NCI-H2227 treated with DMSO at 0.1 percent for 48 hours (cell line): ENCODE data around the gene UGT3A2.
"Not testable (repeated sequence)": the region's sequence is repeated elsewhere in the genome, so short reads cannot be mapped to it uniquely, and the experiment has no call there.

ENCODE experiments used
- DNase-seq: peaks from one replicate; lab custom pipeline; 2025; lab: John Stamatoyannopoulos, UW

The UGT3A2 gene

DNA sequence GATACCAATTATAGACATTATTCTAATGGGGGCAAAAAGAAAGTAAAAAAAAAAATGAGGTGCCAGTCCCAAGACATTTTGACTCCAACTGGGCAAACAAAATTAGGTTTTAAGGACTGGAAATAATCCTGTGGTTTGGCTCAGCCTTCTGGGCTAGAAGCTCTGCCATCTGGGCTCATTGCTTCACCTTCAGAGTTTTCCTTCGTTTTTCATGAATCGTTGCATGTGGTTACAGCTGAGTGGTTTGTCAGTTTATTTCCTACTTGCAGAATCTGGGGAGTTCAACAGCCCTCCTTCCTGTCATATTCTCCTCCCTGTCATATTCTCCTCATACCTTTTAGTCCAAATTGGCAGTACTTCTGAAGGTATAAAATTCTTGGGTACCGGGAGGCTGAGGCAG lies 12.0 kb downstream of the UGT3A2 start:
- DNase-seq, result no peak

- no peak for DNase-seq
Measured at GRCh38 chr5:36052538-36052937, 14.1 kb downstream of the UGT3A2 start.

DNA sequence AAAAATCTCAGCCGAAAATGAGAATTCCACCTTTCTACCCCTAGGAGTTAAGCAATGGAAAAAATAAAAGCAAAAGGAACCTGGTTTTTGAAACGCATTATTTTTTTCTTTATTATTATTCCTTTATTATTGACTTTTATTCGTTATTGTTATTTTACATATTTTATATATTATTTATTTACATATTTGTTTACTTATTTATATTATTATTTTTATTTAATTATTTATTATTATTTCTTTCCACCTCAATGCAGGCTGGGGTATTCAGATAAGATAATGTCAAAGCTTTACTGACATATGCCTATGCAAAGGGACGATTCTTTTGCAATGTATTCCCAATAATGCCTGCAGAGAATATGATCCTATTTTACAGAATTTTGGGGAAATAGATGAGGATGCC lies 16.7 kb downstream of the UGT3A2 start:
- DNase-seq, result no peak

- no peak for DNase-seq
Measured at GRCh38 chr5:36047384-36048160, 19.1 kb downstream of the UGT3A2 start.

DNA sequence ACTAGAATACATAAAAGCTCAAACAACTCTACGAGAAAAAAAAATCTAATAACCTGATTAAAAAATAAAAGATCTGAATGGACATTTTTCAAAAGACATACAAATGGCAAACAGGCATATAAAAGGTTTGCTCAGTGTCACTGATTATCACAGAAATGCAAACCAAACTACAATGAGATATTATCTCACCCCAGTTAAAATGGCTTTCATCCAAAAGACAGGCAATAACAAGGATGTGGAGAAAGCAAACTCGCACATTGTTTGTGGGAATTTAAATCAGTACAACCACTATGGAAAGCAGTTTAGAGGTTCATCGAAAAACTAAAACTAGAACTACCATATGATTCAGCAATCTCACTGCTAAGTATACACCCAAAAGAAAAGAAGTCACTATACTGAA lies 20.8 kb downstream of the UGT3A2 start:
- no peak for DNase-seq

- no peak for DNase-seq
Measured at GRCh38 chr5:36041537-36041845, 25.2 kb downstream of the UGT3A2 start.

DNA sequence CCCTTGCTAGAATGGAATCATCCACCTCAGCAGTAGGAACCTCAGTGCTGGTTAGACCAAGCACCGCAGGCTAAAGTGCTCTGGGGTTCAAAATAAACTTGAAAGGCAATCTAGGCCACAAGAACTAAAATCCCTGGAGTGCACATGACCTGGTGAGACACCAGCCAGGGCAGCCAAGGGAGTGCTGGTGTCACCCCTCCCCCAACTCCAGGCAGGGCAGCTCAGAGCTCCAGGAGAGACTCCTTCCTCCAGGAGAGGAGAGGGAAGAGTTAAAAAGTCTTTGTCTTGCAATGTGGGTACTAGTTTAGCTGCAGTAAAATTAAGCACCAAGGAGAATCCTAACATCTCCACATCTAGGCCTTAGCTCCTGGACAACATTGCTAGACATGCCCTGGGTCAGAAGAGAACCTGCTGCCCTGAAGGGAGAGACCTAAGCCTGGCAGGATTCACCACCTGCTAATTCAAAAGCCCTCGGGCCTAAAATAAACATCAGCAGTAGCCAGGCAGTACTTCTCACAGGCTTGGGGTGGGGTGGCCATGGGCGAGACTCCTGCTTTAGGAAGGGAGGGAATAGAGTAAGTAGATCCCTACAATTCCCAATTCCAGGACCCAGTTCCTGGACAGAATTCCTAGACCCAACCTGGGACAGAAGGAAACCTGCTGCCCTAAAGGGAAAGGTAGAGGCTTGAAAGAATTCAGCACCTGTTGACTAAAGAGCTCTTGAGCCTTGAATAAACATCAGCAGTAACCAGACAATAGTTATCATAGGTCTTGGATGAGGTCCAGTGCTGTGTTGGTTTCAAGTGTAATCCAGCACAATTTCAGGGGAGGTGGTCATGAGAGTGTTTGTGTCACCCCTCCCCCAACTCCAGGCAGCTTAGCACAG lies 25.8 kb downstream of the UGT3A2 start:
- DNase-seq, result no peak

DNA sequence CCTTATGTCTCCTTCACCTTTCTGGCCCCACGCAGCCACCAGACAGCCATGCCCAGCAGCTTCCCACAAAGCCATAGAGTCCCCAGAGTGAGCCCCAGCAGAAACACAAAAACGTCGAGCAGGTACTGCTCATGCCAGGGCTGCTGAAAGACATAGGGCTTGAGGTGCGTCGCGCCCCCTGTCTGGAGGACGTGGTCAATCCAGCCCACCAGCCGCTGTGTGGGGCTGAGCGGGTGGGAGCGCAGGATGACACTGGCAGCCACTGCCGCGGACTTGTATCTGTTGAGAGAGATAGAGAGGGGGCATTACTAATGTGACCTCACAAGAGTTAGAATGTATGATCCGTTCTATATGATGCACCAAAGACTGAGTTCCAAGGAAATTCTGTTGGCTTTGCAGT lies 31.0 kb downstream of the UGT3A2 start:
- DNase-seq, result no peak

- not testable (repeated sequence) for DNase-seq
Measured at GRCh38 chr5:36034536-36035134, 32.0 kb downstream of the UGT3A2 start.

GRCh38 chr5:36033486-36033885 lies 33.2 kb downstream of the UGT3A2 start:
- DNase-seq, result no peak

GRCh38 chr5:36033047-36033446 lies 33.6 kb downstream of the UGT3A2 start:
- DNase-seq, result no peak

DNA sequence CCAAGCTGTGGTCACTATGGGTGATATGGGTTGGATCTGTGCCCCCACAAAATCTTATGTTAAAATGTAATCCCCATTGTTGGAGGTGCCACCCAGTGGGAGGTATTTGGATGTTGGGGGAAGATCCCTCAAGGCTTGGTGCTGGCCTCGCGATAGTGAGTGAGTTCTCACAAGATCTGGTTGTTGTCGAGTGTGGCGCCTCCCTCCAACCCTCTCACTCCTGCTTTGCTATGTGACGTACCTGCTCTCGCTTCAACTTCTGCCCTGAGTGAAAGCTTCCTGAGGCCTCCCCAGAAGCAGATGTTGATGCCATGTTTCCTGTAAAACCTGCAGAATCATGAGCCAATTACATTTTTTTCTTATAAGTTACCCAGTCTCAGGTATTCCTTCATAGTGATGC lies 35.5 kb downstream of the UGT3A2 start:
- no peak for DNase-seq

- DNase-seq, result no peak
Measured at GRCh38 chr5:36029914-36030313, 36.8 kb downstream of the UGT3A2 start.

- DNase-seq, result no peak
Measured at GRCh38 chr5:36028816-36029465, 37.7 kb downstream of the UGT3A2 start.

GRCh38 chr5:36027711-36028110 lies 39.0 kb downstream of the UGT3A2 start:
- no peak for DNase-seq

GRCh38 chr5:36026706-36027465 lies 39.8 kb downstream of the UGT3A2 start:
- DNase-seq, result no peak

DNA sequence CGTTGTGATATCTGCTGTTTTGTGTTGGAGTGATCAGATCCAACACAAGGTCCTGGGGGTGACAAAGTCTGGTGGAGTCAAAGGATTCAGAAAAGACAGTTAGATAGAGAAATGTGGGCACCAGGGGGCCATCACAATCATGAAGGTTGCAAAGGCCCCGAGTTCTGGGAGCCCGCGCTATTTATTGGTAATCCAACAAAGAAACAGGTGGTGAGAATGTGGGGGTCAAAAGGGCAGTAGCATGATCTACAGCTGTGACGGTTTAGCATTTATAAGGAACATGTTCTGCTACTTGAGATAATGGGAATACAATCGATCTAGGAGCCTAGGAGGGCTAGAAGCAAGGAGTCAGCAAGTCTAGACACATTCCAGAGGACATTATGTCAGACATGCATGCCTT lies 44.4 kb downstream of the UGT3A2 start:
- DNase-seq, result not testable (repeated sequence)

DNA sequence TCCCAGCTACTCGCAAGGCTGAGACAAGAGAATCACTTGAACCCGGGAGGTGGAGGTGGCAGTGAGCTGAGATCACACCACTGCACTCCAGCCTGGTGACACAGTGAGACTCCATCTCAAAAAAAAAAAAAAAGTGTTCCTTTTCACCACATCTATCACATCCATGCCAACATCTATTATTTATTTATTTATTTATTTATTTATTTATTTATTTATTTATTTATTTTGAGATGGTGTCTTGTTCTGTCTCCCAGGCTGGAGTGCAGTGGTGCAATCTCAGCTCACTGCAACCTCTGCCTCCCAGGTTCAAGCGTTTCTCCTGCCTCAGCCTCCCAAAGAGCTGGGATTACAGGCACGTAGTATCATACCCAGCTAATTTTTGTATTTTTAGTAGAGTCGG lies 47.1 kb downstream of the UGT3A2 start:
- DNase-seq, result not testable (repeated sequence)

GRCh38 chr5:36017622-36018021 lies 49.1 kb downstream of the UGT3A2 start:
- no peak for DNase-seq

DNA sequence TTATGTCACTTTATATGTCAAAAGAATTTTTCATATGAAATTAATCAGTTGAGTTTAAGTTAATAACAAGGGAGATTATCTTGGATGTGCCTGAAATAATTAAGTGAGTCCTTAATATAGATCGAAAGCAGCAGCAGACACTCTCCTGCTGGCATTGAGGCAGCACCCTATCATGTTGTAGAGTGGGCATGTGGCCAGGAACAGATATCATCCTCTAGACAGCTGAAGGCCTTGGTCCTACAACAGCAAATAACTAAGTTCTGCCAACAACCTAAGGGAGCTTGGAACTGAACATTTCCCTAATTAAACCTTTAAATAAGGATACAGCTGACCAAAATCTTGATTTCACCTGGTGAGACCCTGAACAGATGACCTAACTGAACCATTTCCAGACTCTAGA lies 49.7 kb downstream of the UGT3A2 start:
- DNase-seq, result no peak

DNA sequence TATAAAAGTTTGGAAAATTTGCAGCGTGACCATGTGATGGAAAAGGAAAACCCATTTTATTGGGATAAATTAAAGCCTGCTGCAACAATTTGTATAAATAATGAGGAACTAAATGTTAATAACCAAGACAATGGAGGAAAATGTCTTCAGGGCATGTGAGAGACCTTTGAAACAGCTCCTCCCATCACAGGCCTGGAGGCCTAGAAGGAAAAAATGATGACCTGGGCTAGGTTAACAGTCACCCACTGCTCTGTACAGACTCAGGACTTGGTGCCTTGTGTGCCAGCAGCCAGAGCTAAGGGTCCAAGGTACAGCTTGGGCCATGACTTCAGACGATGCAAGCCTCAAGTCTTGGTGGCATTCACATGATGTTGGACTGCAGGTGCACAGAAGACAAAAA lies 53.5 kb downstream of the UGT3A2 start:
- DNase-seq, result no peak

DNA sequence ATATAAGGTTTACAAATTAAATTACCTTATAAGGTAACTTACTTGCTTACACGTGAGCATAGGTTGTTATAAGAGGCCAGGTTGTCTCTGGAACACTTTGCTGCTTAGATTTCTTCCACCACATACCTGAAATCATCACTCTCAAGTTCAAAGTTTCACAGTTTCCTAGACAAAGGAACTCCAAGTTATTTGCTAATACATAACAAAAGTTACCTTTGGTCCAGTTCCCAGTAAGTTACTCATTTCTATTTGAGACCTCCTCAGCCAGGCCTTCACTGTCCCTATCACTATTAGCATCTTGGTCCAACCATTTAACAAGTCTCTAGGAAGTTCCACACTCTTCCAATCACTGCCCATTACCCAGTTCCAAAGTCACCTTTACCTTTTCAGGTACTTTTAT lies 57.0 kb downstream of the UGT3A2 start:
- DNase-seq, result no peak
